GM12891 (cell line): Measurements from ENCODE around the gene GLIS1.

Experiments used
- PAX5 ChIP-seq: IDR thresholded peaks from 2 replicates; pipeline ENCODE4 v1.6.1; 2011; ENCODE audit warnings: low read length, moderate library complexity, mild to moderate bottlenecking; ENCODE audit not compliant: insufficient read depth, severe bottlenecking
- POLR2A ChIP-seq: IDR thresholded peaks from 2 replicates; pipeline ENCODE4 v1.6.1; 2011; ENCODE audit warnings: low read depth, low read length, control low read depth
- POLR2AphosphoS5 ChIP-seq: IDR thresholded peaks from 2 replicates; pipeline ENCODE4 v1.6.1; 2011; ENCODE audit warnings: low read depth, low read length, control low read depth
- POU2F2 ChIP-seq: IDR thresholded peaks from 2 replicates; pipeline ENCODE4 v1.6.1; 2011; ENCODE audit warnings: low read depth, mild to moderate bottlenecking, control low read depth, low read length, moderate library complexity
- SPI1 ChIP-seq: IDR thresholded peaks from 2 replicates; pipeline ENCODE4 v1.6.1; 2011; ENCODE audit warnings: low read depth, low read length, control low read depth
- TAF1 ChIP-seq: IDR thresholded peaks from 2 replicates; pipeline ENCODE4 v1.6.1; 2011; ENCODE audit warnings: low read depth, low read length, control low read depth

DNA sequence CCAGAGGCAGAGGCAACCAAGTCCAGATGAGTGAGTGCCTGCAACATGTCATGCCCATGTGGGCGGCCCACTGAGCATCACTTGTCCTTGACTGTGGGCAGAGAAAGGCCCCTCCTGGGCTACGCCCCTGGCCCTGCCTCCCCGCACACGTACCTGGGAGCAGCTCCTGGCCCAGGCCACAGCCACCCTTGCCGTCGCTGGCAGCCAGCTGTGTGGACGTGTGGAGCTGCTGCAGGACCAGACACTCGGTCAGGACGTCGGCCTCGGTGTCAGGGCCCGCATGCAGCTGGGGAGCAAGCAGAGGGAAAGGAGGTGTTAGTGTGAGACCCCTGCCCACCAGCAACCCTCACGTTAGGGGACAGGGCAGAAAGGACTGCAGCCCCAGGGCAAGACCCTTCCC, 218.5 kb downstream of the GLIS1 start:
- TF ChIP-seq POLR2AphosphoS5 (no peak), POLR2A (no peak), TAF1 (no peak), SPI1 (no peak), PAX5 (no peak), POU2F2 (no peak)
